HL-60 (cell line): ENCODE measurements around the gene NEK7.

Experiments used
- DNase-seq, 2 experiments: peaks; one replicate each; pipeline ENCODE4 v3.0.0-alpha.2; 2010 to 2020; ENCODE audit warnings: low read depth in 1 of 2, low spot score in 1 of 2
- H3K27ac ChIP-seq: fragments of 250-450 bp; sonication (Bioruptor Pico); replicated peaks from 2 replicates; pipeline ENCODE4 v1.5.1; 2020; ENCODE audit warnings: mild to moderate bottlenecking, moderate library complexity
- H3K27me3 ChIP-seq: fragments of 250-450 bp; sonication (Bioruptor Pico); 2 replicates; pipeline ENCODE4 v1.5.1; 2021; ENCODE audit warnings: mild to moderate bottlenecking, moderate library complexity; ENCODE audit not compliant: insufficient read depth, poor library complexity, severe bottlenecking
- H3K4me3 ChIP-seq: replicated peaks from 2 replicates; pipeline ENCODE4 v1.5.1; 2011; ENCODE audit warnings: mild to moderate bottlenecking, control low read depth, low read length; ENCODE audit not compliant: insufficient read depth
- GABPA ChIP-seq: IDR thresholded peaks from 2 replicates; pipeline ENCODE4 v1.6.1; 2012; ENCODE audit warnings: low read depth
- POLR2AphosphoS5 ChIP-seq: IDR thresholded peaks from 2 replicates; pipeline ENCODE4 v1.6.1; 2012; ENCODE audit warnings: low read depth
- SPI1 ChIP-seq: IDR thresholded peaks from 2 replicates; pipeline ENCODE4 v1.6.1; 2012; ENCODE audit warnings: low read depth, mild to moderate bottlenecking, borderline replicate concordance
- TF ChIP-seq, protein P1 (sequence below): IDR thresholded peaks from 2 replicates; pipeline ENCODE4 v1.6.1; 2012; ENCODE audit warnings: low read depth; ENCODE audit not compliant: insufficient replicate concordance
- TF ChIP-seq, protein P2 (sequence below): IDR thresholded peaks from one replicate; pipeline ENCODE4 v1.5.1; 2011; ENCODE audit warnings: low read length, control low read depth, inconsistent platforms; ENCODE audit not compliant: insufficient read depth

NEK7 gene

DNA sequence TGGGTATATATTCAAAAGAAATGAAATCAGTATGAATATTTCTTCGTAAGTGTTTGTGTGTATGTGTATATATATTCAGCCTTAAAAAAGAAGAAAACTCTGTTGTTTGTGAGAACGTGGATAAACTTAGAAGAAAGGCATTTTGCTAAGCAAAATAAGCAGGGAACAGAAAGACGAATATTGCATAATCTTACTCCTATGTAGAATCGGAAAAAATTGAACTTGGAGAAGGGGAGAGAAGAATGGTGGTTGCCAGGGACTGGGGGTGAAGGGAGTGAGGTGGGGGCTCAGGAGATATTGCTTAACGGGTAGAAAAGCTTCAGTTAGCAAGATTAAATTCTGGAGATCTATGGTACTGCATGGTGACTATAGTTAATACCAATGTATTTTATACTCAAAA is 40.3 kb upstream of the NEK7 start:
- Histone ChIP-seq H3K4me3 (no peak overlapping the region), H3K27me3 (no peaks in the 10 kb centered on the region), H3K27ac (no peak overlapping the region)
- DNase-seq = no peak
- TF ChIP-seq, protein P1, sequence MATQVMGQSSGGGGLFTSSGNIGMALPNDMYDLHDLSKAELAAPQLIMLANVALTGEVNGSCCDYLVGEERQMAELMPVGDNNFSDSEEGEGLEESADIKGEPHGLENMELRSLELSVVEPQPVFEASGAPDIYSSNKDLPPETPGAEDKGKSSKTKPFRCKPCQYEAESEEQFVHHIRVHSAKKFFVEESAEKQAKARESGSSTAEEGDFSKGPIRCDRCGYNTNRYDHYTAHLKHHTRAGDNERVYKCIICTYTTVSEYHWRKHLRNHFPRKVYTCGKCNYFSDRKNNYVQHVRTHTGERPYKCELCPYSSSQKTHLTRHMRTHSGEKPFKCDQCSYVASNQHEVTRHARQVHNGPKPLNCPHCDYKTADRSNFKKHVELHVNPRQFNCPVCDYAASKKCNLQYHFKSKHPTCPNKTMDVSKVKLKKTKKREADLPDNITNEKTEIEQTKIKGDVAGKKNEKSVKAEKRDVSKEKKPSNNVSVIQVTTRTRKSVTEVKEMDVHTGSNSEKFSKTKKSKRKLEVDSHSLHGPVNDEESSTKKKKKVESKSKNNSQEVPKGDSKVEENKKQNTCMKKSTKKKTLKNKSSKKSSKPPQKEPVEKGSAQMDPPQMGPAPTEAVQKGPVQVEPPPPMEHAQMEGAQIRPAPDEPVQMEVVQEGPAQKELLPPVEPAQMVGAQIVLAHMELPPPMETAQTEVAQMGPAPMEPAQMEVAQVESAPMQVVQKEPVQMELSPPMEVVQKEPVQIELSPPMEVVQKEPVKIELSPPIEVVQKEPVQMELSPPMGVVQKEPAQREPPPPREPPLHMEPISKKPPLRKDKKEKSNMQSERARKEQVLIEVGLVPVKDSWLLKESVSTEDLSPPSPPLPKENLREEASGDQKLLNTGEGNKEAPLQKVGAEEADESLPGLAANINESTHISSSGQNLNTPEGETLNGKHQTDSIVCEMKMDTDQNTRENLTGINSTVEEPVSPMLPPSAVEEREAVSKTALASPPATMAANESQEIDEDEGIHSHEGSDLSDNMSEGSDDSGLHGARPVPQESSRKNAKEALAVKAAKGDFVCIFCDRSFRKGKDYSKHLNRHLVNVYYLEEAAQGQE = no peak
- TF ChIP-seq GABPA (no peak), POLR2AphosphoS5 (no peak), SPI1 (no peak)
- TF ChIP-seq, protein P2, sequence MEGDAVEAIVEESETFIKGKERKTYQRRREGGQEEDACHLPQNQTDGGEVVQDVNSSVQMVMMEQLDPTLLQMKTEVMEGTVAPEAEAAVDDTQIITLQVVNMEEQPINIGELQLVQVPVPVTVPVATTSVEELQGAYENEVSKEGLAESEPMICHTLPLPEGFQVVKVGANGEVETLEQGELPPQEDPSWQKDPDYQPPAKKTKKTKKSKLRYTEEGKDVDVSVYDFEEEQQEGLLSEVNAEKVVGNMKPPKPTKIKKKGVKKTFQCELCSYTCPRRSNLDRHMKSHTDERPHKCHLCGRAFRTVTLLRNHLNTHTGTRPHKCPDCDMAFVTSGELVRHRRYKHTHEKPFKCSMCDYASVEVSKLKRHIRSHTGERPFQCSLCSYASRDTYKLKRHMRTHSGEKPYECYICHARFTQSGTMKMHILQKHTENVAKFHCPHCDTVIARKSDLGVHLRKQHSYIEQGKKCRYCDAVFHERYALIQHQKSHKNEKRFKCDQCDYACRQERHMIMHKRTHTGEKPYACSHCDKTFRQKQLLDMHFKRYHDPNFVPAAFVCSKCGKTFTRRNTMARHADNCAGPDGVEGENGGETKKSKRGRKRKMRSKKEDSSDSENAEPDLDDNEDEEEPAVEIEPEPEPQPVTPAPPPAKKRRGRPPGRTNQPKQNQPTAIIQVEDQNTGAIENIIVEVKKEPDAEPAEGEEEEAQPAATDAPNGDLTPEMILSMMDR = no peak

DNA sequence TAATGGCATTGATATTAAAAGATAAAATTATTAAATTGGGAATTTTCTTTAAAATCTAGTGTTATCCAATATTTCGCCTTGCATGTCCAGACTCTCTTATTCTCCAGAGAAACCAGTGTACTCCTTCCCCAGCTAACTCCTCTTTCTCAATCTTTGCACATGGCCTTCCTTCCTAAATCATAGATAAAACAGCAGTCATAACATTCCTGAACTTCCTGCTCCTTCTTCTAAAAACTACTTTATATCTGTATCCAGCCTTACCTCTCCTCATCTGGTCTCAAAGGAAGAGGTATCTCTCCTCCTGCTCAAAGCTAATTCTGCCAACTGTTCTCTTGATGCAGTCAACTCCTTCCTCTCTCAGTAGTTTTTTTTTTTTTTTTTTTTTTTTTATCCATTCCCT is 39.5 kb upstream of the NEK7 start:
- TF ChIP-seq POLR2AphosphoS5 (no peak), GABPA (no peak), SPI1 (no peak)
- TF ChIP-seq, protein P2 = no peak
- TF ChIP-seq, protein P1 = no peak
- Histone ChIP-seq H3K4me3 (no peak overlapping the region), H3K27me3 (no peaks in the 10 kb centered on the region), H3K27ac (no peak overlapping the region)
- DNase-seq = no peak

DNA sequence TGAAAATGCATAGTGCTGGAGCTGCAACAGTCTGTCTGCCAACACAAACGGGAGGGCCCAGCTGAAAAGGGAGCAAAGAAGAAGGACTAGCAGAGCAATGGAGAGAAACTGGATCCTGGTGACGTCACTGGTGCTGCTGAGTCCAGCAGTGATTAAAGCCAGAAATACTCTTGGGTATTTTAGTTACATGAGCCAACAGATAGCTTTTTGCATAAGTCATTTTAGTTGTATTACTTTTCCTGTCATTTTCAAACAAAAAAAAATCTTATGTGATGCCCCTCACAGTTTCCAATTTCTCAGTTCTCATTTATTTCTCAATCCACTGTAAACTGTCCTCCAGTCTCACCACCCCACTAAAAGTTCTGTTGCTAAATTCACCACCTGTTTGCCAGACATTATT is 38.7 kb upstream of the NEK7 start:
- no peak overlapping the region for H3K4me3 ChIP-seq
- TF ChIP-seq POLR2AphosphoS5 = no peak
- no peak for DNase-seq
- H3K27me3 ChIP-seq = no peaks in the 10 kb centered on the region
- no peak overlapping the region for H3K27ac ChIP-seq

DNA sequence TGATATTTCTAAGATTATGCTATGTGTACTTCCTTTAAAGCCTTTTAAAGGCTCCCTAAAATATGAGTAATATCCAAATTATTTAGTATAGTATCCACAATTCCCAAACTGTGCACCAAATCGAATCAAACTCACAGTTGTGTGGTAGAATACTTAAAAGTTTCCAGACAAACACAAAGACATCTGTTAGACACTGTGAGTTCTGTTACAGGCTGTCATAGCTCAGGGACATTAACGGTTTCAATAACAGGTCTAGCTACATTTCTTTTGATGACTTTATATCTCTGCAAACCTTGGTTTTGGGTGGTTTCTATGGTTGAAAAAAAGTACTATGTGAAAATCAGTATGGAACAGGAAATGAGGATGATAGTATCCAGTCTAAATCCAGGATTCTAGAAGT is 36.9 kb upstream of the NEK7 start:
- Histone ChIP-seq H3K4me3 (no peak overlapping the region), H3K27me3 (no peaks in the 10 kb centered on the region), H3K27ac (no peak overlapping the region)
- no peak for DNase-seq
- TF ChIP-seq, protein P2 = no peak
- TF ChIP-seq POLR2AphosphoS5 = no peak
- no peak for TF ChIP-seq SPI1
- no peak for TF ChIP-seq GABPA
- TF ChIP-seq, protein P1 = no peak
